B cell (primary cell): ENCODE data around the gene SAA1. TPM values are rescaled to one million over a fixed set of nuclear protein-coding genes. Genes with fewer than 3 reads are reported as not detected.

Source experiments
- ATAC-seq: fragments of 200-7000 bp; cut with Tn5 transposase; one replicate; pipeline ENCODE4 v1.10.0; 2021; ENCODE audit warnings: low read depth, mild to moderate bottlenecking, moderate number of reproducible peaks, moderate library complexity
- CTCF ChIA-PET: fragments of 350-600 bp; sonication (Branson Sonifier 250); formaldehyde crosslinking; loops from one replicate; lab custom pipeline; 2021; ENCODE audit warnings: antibody characterized with exemption, inconsistent platforms; lab: Charles Lee
- POLR2A ChIA-PET: fragments of 350-600 bp; sonication (Branson Sonifier 250); formaldehyde crosslinking; loops from one replicate; lab custom pipeline; 2021; ENCODE audit warnings: antibody characterized with exemption; lab: Charles Lee
- DNase-seq: peaks from one replicate; pipeline ENCODE4 v3.0.0; 2013
- H2AFZ ChIP-seq: 2 replicates; pipeline ENCODE4 v1.6.1; 2012; ENCODE audit warnings: mild to moderate bottlenecking, low read depth, low read length; ENCODE audit not compliant: insufficient read depth, poor library complexity, severe bottlenecking
- H3K27ac ChIP-seq, 2 donors: 1 replicate in 1 of 2; 2 replicates in 1 of 2; pipeline ENCODE4 v1.5.1; 2012 to 2013; ENCODE audit warnings: low read length in 2 of 2, mild to moderate bottlenecking in 2 of 2, moderate library complexity in 1 of 2
- H3K27me3 ChIP-seq, 4 experiments: fragments of 200-600 bp in 1 of 4; sonication (generic) in 1 of 4; replicated peaks in 1 of 4; 1 replicate in 2 of 4; 2 replicates in 2 of 4; pipeline versions ENCODE4 v1.6.1 to v1.7.0; 2013 to 2016; ENCODE audit warnings: low read length in 3 of 4, mild to moderate bottlenecking in 2 of 4, mixed read lengths in 1 of 4, moderate library complexity in 1 of 4; ENCODE audit not compliant: insufficient read depth in 4 of 4, control insufficient read depth in 3 of 4; ENCODE audit errors: control extremely low read depth in 1 of 4
- H3K36me3 ChIP-seq, 2 experiments: replicated peaks in 1 of 2; 1 replicate in 1 of 2; 2 replicates in 1 of 2; pipeline versions ENCODE4 v1.6.1 to v1.7.1; 2013; ENCODE audit warnings: low read length in 1 of 2; ENCODE audit not compliant: insufficient read depth in 2 of 2, control insufficient read depth in 1 of 2; ENCODE audit errors: control extremely low read depth in 1 of 2, extremely low read depth in 1 of 2
- H3K4me1 ChIP-seq, 2 donors: fragments of 200-600 bp in 1 of 2; sonication (generic) in 1 of 2; 1 replicate in 1 of 2; 2 replicates in 1 of 2; pipeline versions ENCODE4 v1.5.1 to v1.6.1; 2013 to 2017; ENCODE audit warnings: low read length in 2 of 2; ENCODE audit not compliant: control insufficient read depth in 2 of 2, insufficient read depth in 2 of 2
- H3K4me2 ChIP-seq: replicated peaks from 2 replicates; pipeline ENCODE3; 2012; ENCODE audit warnings: mild to moderate bottlenecking, low read depth, low read length; ENCODE audit not compliant: poor library complexity, severe bottlenecking
- H3K4me3 ChIP-seq, 5 experiments: fragments of 200-600 bp in 1 of 5; sonication (generic) in 1 of 5; 1 replicate in 3 of 5; 2 replicates in 2 of 5; pipeline versions ENCODE4 v1.5.1 to v1.7.0; 2011 to 2016; ENCODE audit warnings: low read length in 4 of 5, mild to moderate bottlenecking in 4 of 5, low read depth in 2 of 5, control low read depth in 1 of 5, moderate library complexity in 1 of 5; ENCODE audit not compliant: insufficient read depth in 1 of 5; ENCODE audit errors: control extremely low read depth in 1 of 5, extremely low read depth in 1 of 5
- H3K79me2 ChIP-seq: fragments of 200-600 bp; sonication (generic); one replicate; pipeline ENCODE4 v1.6.0; 2016; ENCODE audit warnings: low read length; ENCODE audit not compliant: control insufficient read depth, insufficient read depth
- H3K9ac ChIP-seq: fragments of 200-600 bp; sonication (generic); 2 replicates; pipeline ENCODE4 v1.6.1; 2017; ENCODE audit warnings: mild to moderate bottlenecking, low read length, moderate library complexity
- H3K9me3 ChIP-seq, 3 donors: one replicate each; pipeline versions ENCODE4 v1.6.1 to v1.7.1; 2013; ENCODE audit warnings: low read length in 2 of 3; ENCODE audit not compliant: control insufficient read depth in 2 of 3, insufficient read depth in 1 of 3; ENCODE audit errors: control extremely low read depth in 1 of 3
- H4K20me1 ChIP-seq: 2 replicates; pipeline ENCODE4 v1.6.0; 2012; ENCODE audit warnings: mild to moderate bottlenecking, low read length; ENCODE audit not compliant: insufficient read depth, control insufficient read depth, poor library complexity, severe bottlenecking
- H3K27ac Mint-ChIP-seq: one replicate; pipeline ENCODE4 v1.8.0; 2021; ENCODE audit warnings: mixed read lengths
- H3K27me3 Mint-ChIP-seq: one replicate; pipeline ENCODE4 v1.8.0; 2021; ENCODE audit warnings: mixed read lengths
- H3K4me1 Mint-ChIP-seq: one replicate; pipeline ENCODE4 v1.8.0; 2021; ENCODE audit warnings: mixed read lengths
- H3K4me3 Mint-ChIP-seq: one replicate; pipeline ENCODE4 v1.8.0; 2021; ENCODE audit warnings: mixed read lengths
- H3K9me3 Mint-ChIP-seq: one replicate; pipeline ENCODE4 v1.8.0; 2022; ENCODE audit warnings: mixed read lengths; ENCODE audit not compliant: insufficient read depth
- CTCF ChIP-seq: fragments of 200-600 bp; IDR thresholded peaks from one replicate; pipeline ENCODE4 v1.8.0; 2022; ENCODE audit warnings: antibody characterized with exemption, mild to moderate bottlenecking
- EZH2 ChIP-seq: IDR thresholded peaks from 2 replicates; pipeline ENCODE4 v1.6.1; 2012; ENCODE audit warnings: borderline replicate concordance, low read depth, mild to moderate bottlenecking, moderate library complexity, low read length; ENCODE audit not compliant: insufficient read depth, poor library complexity, severe bottlenecking
- WGBS: methylation state at CpG from one replicate; pipeline ENCODE4 v1.1.5; 2013; ENCODE audit warnings: missing lambda C conversion rate; ENCODE audit not compliant: insufficient coverage; 5-methylcytosine and 5-hydroxymethylcytosine counted together
- intact Hi-C: fragments of 100-400 bp; cut with micrococcal nuclease; formaldehyde crosslinking; loops from one replicate; pipeline ENCODE4 v1.10.0; 2022
- polyA plus RNA-seq: library from polyadenylated mRNA; depleted of rRNA; stranded (reverse); fragments of >200 nt; gene quantifications from 2 replicates; pipeline ENCODE4 v1.2.3, GENCODE V29; 2012
- total RNA-seq, 2 donors: library from RNA; stranded (reverse); fragments of 120-200 nt in 1 of 2; gene quantifications; 1 replicate in 1 of 2; 2 replicates in 1 of 2; pipeline versions ENCODE4 v1.2.3 to v1.2.4, GENCODE V29; 2013 to 2022

Gene SAA1
- total and polyA plus RNA-seq, 2 donors (not counting 1 experiment from before 2014, with no cell fraction given), result not detected

DNA sequence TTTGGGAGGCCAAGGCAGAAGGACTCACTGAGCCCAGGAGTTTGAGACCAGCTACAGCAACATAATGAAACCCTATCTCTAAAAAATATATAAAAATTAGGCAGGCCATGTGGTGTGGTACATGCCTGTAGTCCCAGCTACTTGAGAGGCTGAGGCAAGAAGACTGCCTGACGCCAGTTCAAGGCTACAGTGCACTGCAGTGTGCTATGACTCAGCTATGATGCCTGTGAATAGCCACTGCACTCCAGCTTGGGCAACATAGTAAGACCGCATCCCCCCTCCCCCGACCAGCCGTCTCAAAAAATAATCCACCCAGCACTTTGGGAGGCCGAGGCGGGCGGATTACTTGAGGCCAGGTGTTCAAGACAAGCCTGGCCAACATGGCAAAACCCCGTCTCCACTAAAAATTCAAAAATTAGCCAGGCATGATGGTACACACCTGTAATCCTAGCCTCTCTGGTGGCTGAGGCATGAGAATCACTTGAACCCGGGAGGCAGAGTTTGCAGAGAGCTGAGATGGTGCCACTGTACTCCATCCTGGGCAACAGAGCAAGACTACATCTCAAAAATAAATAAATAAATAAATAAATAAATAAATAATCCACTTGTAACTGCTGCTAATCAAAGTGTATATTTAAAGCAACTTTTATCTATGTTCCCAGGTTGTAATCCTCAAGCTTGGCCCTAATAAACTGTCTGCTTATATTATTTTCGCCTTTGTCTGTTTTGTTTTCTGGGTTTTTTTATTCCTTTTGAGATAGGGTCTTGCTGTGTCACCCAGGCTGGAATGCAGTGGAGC is 48.1 kb downstream of the SAA1 start:
- Histone ChIP-seq H3K27ac (no peak overlapping the region), H2AFZ (no peak overlapping the region), H3K36me3 (peaks cover 0 to 30% of the 10 kb centered on the region in 2 experiments), H4K20me1 (peaks cover 6% of the 10 kb centered on the region), H3K9ac (no peak overlapping the region), H3K4me2 (no peak overlapping the region), H3K4me3 (no peak overlapping the region), H3K4me1 (peaks cover 19 to 23% of the 10 kb centered on the region in 2 donors), H3K9me3 (no peaks in the 10 kb centered on the region), H3K27me3 (no peaks in the 10 kb centered on the region), H3K79me2 (peaks cover 73% of the 10 kb centered on the region)
- DNase-seq (no peak), ATAC-seq (no peak)
- WGBS, result 95% methylated on average over 8 of the region's 10 CpGs
- Mint-ChIP-seq H3K4me3 (no peak overlapping the region), H3K27ac (no peak overlapping the region), H3K9me3 (no peaks in the 10 kb centered on the region), H3K4me1 (peaks cover 38% of the 10 kb centered on the region), H3K27me3 (no peaks in the 10 kb centered on the region)
- intact Hi-C loops, result no loop called here
- CTCF ChIA-PET, result interaction anchor here (0.9 to 1.4 kb wide), 2 partner anchors 10 to 17 kb away, joined by 3 read pairs; no protein-coding TSS in a partner anchor
- POLR2A ChIA-PET, result no interaction called here
- no peak for TF ChIP-seq CTCF
- no peak for TF ChIP-seq EZH2
